ENCODE measurements around the gene RNF213.
"Not testable (repeated sequence)": the region's sequence is repeated elsewhere in the genome, so short reads cannot be mapped to it uniquely, and the experiment has no call there.

The RNF213 gene

GRCh38 chr17:80274331-80274730 is 13.7 kb downstream of the RNF213 start:
- no peak for DNase-seq

GRCh38 chr17:80274871-80275449 is 14.3 kb downstream of the RNF213 start:
- no peak for DNase-seq

GRCh38 chr17:80275857-80276256 is 15.2 kb downstream of the RNF213 start:
- DNase-seq: not testable (repeated sequence)

GRCh38 chr17:80277751-80278671 is 17.4 kb downstream of the RNF213 start:
- no peak for DNase-seq

GRCh38 chr17:80279895-80280294 is 19.2 kb downstream of the RNF213 start:
- DNase-seq: no peak

GRCh38 chr17:80281516-80281915 is 20.9 kb downstream of the RNF213 start:
- DNase-seq: no peak

GRCh38 chr17:80283116-80283852 is 22.6 kb downstream of the RNF213 start:
- no peak for DNase-seq

- DNase-seq: no peak
Measured at GRCh38 chr17:80284631-80285030, 24.0 kb downstream of the RNF213 start.

GRCh38 chr17:80285237-80285920 is 24.7 kb downstream of the RNF213 start:
- no peak for DNase-seq

GRCh38 chr17:80286638-80286960 is 25.9 kb downstream of the RNF213 start:
- no peak for DNase-seq

- DNase-seq: no peak
Measured at GRCh38 chr17:80287038-80287437, 26.4 kb downstream of the RNF213 start.

- DNase-seq: no peak
Measured at GRCh38 chr17:80287806-80288567, 27.3 kb downstream of the RNF213 start.

- no peak for DNase-seq
Measured at GRCh38 chr17:80289616-80290015, 29.0 kb downstream of the RNF213 start.

- DNase-seq: no peak
Measured at GRCh38 chr17:80290156-80290555, 29.5 kb downstream of the RNF213 start.

- no peak for DNase-seq
Measured at GRCh38 chr17:80291260-80291659, 30.6 kb downstream of the RNF213 start.

- DNase-seq: no peak
Measured at GRCh38 chr17:80291691-80292487, 31.2 kb downstream of the RNF213 start.

- DNase-seq: no peak
Measured at GRCh38 chr17:80292521-80292971, 31.9 kb downstream of the RNF213 start.

- no peak for DNase-seq
Measured at GRCh38 chr17:80294210-80294609, 33.6 kb downstream of the RNF213 start.

GRCh38 chr17:80294653-80295052 is 34.0 kb downstream of the RNF213 start:
- DNase-seq: no peak

- no peak for DNase-seq
Measured at GRCh38 chr17:80295146-80295545, 34.5 kb downstream of the RNF213 start.

GRCh38 chr17:80295559-80295958 is 34.9 kb downstream of the RNF213 start:
- no peak for DNase-seq
